HUDEP-2 (cell line): ENCODE data around the gene MRTFA.
"Not testable (repeated sequence)": the region's sequence is repeated elsewhere in the genome, so short reads cannot be mapped to it uniquely, and the experiment has no call there.

Source experiments
- DNase-seq, 76 experiments: peaks; one replicate each; lab custom pipeline; 2025; ENCODE audit not compliant: unreplicated experiment in 76 of 76; lab: John Stamatoyannopoulos, UW

MRTFA gene

GRCh38 chr22:40598712-40599111 is 37.8 kb downstream of the MRTFA start:
- not testable (repeated sequence) for DNase-seq

DNA sequence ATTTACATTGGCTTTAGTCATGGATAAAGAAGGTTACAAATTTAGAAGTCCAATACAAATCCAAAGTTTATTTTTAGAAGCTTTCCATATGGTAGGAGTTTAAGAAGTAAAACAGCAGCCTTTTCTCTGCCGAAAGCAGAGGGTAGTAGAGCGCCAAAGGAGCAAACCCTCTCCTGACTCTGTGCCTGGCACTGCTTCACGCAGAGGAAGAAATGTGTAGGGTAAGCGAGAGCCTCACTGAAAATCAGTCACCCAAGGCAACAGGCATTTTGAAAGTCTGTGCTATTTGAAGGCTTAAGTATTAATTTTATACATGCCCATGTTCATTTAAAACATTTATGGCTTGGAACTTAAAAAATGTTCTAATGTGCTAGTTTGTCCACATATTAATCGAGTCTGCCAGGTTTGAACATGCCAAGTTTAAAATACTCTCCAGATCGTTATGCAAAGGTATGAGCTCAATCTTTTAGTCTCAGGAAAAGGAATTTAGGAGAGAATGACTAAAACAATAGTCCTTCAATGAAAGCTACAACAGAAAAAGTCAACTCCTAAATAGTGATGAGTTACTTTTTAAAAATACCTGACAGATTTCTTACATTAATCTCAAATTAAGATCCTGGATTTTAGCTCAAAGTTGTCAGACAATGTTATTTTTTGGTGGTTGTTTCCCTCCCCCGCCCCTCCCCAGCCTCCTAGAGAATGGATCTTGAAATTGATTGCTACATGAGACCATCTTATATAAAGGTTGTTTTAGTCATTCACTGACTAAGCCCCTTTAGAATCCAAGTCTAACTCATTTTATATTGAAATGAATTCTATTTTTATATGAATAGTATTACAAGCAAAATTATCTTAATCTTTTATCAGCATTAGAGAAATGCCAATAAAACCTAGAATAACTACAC is 38.7 kb downstream of the MRTFA start:
- DNase-seq, result no peak

GRCh38 chr22:40595497-40596234 is 40.9 kb downstream of the MRTFA start:
- no peak for DNase-seq

DNA sequence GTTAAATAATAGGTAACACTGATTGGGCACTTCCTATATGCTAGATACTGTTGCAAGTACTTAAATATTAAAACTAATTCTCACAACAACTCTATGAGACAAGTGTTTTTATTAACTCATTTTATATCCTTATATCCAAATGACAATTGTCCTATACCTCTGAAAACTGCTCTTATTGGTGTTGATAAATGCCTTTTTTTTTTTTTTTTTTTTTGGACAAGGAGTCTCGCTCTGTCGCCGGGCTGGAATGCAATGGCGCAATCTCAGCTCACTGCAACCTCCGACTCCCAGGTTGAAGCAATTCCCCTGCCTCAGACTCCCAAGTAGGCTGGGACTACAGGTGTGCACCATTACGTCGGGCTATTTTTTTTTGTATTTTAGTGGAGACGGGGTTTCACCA is 41.6 kb downstream of the MRTFA start:
- DNase-seq, result no peak

GRCh38 chr22:40594346-40594745 is 42.2 kb downstream of the MRTFA start:
- DNase-seq, result no peak

DNA sequence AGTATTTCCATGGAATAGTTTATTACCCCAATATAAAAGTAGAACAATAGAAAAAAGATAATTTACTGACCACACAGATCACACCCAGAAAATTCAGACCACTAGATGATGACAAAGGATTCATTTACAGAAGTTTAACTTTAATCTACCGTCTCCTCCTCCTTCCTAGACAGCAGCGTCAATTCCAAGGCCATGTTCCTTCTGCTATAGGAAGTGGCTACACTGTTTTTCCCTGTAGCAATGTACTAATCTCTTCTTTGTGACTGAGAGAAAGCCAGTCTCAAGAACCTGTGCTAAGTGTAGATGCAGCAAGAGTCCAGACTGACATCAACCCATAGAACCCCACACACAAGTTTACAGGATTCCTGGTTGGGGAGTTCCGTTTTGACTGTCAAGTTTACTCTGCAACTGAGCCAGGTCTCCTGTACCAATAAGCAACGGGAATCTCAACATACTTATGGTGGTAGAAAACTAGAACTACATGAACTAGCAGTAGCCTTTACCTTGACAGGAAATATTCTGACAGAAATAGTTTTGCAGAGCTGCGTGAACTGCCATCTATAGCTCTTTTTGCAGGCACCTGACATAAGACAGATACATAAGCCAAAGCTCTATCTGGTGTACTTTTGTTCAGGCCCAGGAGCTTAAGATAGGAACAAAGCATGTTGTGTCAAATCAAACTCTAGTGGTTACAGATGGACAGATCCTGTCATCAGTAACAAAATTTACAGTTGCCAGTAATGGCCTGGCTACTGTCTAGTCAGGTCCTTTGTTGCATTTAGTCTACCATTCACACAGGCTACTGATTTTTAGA is 42.9 kb downstream of the MRTFA start:
- DNase-seq, result no peak

DNA sequence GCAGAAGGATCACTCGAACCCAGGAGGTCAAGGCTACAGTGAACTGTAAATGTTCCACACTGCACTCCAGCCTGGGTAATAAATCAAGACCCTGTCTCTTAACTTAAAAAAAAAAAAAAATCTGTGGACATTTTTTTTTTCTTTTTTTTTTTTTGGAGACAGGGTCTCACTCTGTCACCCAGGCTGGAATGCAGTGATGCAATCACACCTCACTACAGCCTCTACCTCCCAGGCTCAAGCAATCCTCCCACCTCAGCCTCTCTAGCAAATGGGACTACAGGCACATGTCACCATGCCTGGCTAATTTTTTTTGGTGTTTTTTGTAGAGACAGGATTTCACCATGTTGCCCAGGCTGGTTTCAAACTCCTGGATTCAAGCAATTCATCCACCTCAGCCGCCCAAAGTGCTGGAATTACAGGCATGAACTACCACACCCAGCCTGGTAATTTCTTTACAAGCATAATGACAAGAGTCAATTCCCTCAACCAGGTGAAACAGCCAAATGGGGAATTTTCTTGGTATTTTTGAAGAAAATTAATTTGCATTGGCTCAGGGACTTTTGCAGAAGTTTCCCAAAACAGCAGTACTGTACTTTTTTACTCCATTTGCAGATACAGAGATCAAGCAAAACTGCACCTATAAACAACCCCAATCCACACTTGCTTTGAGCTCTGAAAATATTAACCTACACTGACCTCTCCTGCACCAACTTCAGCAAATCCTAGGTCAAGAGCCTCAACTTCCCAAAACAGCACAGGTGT is 44.0 kb downstream of the MRTFA start:
- DNase-seq, result no peak

DNA sequence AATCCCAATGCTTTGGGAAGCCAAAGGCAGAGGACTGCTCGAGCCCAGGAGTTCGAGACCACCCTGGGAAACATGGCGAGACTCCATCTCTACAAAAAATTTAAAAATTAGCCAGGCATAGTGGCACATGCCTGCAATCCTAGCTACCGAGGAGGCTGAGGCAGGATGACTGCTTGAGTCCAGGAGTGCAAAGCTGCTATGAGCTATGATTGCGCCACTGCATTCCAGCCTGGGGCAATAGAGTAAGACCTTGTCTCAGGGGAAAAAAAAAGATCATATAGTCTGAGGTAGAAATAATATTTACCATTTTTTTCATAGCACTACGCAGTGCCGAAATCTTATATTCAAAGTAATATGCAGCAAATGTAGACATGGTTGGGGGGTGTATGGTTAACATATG is 47.8 kb downstream of the MRTFA start:
- no peak for DNase-seq

- DNase-seq, result no peak
Measured at GRCh38 chr22:40586781-40587180, 49.7 kb downstream of the MRTFA start.

- DNase-seq, result no peak
Measured at GRCh38 chr22:40585310-40585751, 51.2 kb downstream of the MRTFA start.

GRCh38 chr22:40584766-40585165 is 51.8 kb downstream of the MRTFA start:
- not testable (repeated sequence) for DNase-seq

- no peak for DNase-seq
Measured at GRCh38 chr22:40583053-40583741, 53.3 kb downstream of the MRTFA start.

DNA sequence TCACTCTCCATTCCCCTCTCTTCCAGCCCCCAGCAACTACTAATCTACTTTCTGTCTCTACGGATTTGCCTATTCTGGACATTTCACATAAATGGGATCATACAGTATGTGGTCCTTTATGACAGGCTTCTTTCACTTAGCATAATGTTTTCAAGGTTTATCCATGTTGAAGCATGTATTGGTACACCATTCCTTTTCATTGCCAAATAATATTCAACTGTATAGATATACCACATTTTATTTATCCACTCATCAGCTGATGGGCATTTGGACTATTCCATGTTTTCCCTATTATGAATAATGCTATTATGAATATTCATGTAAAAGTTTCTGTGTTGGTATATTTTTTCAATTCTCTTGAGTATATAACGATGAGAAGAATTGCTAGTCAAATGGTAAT is 54.5 kb downstream of the MRTFA start:
- DNase-seq, result no peak

GRCh38 chr22:40580631-40581030 is 55.9 kb downstream of the MRTFA start:
- no peak for DNase-seq

GRCh38 chr22:40578171-40578570 is 58.3 kb downstream of the MRTFA start:
- DNase-seq, result no peak

GRCh38 chr22:40572976-40573375 is 63.5 kb downstream of the MRTFA start:
- DNase-seq, result no peak

DNA sequence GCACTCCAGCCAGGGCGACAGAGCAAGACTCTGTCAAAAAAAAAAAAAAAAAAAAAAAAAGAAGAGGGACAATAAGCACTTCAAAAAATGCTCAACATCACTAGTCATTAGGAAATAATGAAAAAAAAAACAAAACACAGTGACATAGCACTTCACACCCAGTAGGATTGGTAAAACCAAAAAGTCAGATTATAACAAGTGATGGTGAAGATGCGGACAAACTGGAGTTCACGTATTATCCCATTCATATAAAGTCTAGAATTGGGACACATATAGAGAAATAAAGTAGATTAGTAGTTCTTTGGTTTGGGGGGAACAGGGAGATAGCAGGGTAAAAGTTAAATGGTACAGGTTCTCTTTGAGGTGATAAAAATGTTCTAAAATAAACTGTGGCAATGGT is 64.6 kb downstream of the MRTFA start:
- no peak for DNase-seq

DNA sequence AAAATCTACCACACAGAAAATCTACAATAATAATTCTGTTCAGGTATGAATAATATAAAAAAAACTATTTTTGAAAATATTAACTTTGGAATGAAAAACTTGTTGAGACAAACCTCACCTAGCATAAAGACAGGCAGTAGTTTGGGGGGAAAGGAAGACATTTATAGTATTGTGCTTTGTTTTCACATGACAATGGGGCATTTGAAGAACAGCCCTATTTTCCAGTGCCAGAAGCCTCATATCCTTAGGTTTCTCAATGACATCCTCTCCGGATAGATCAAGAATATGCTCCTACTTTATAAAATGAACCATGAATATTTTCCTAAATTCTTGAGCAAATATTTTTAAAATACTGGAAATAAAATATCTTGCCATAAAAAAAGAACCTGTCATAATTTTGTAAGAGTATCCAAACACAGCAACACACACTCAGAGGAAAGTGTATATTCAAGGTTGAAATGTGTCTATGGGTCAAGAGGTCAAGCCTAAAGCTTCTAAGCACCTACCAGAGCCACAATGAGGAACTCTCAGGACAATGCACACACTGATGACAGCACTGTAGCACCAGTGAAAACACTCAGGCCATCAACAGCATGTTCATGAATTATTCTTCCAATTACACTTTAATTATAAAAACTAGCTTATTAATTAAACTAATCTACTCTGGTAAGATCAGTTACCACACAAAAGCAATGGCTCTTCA is 68.7 kb downstream of the MRTFA start:
- DNase-seq, result no peak

- no peak for DNase-seq
Measured at GRCh38 chr22:40567106-40567505, 69.4 kb downstream of the MRTFA start.
